SH-SY5Y (cell line): ENCODE measurements around the gene SERINC5.

Source experiments
- GATA2 ChIP-seq: IDR thresholded peaks from 2 replicates; pipeline ENCODE4 v1.6.1; 2011; ENCODE audit warnings: mild to moderate bottlenecking, low read depth, low read length
- GATA3 ChIP-seq: IDR thresholded peaks from 2 replicates; pipeline ENCODE4 v1.6.1; 2011; ENCODE audit warnings: low read depth, mild to moderate bottlenecking, low read length, moderate library complexity

GRCh38 chr5:80230269-80230992 lies 25.4 kb downstream of the SERINC5 start:
- TF ChIP-seq GATA2 (no peak), GATA3 (no peak)
